Measurements from ENCODE around the gene C4orf17. TPM values are rescaled to one million over a fixed set of nuclear protein-coding genes. Genes with fewer than 3 reads are reported as not detected.
"Not testable (repeated sequence)": the region's sequence is repeated elsewhere in the genome, so short reads cannot be mapped to it uniquely, and the experiment has no call there.

C4orf17 gene
- not detected for total RNA-seq

DNA sequence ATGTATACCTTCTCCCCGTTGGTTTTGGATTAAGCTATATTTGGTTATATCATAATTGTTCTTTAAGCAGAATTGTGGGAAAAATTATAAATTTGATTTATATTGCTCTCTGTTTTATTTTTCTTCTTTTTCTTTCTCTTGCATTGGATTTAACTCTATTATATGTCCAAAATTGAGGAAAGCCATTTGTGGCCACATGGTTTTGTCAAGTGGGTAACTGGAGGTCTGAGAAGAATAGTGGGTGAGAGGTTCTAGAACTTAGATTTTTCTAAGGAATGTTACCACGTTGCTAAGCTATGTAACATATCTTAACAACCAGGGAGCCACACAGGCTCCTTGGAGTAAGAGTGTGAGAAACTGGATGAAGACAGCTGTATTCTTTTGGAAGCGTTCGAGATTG is at the start of gene C4orf17:
Gene C4orf17 (plus strand): TSS at position 301 of the 400 bp plus-strand sequence. CDS start 2,061 bp downstream, outside the sequence.
- Mint-ChIP-seq H3K27ac (no peak within 1 kb of the TSS), H3K9me3 (peaks cover 2% of the 10 kb centered on the region)
- POLR2A ChIA-PET, result no interaction called here

DNA sequence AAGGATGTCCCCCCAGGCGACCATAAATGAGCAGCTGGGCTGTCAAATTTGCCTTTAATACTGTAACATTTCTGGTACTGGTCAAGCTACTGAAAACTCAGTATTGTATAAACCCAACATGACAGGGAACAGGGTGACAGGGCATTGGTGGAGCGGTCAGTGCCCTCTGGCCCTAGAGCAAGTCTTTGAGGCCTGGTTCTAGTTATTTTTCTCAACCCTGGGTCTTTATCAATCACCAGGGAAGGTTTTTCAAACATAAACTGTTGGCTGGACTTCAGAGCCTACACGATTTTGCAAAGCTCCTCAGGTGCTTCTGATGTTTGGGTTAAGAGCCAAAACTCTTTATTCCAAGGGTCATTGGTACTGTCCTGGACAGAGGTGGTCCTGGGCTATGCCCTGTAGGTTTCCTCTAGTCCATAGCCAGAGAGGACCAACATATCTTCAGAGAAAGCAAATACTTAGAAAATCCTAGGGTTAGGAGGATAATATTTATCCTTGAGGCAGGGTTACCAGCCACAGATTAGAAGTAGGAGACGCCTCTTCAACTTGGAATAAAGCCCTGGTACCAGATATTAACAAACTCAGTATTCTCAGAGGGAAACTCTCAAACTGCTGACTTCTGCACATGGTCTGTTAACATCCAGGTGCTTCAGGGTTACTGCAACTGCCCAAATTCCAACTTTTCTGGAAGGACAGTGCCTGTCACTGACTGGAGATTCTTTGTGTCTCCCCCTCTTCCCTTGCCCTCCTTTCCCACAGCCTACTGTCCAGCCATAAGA is 49.0 kb upstream of the C4orf17 start:
- Mint-ChIP-seq H3K27ac (no peak overlapping the region), H3K36me3 (ENCODE audit: low read depth) (no peaks in the 10 kb centered on the region), H3K4me3 (no peak overlapping the region), H3K4me1 (no peaks in the 10 kb centered on the region), H3K9me3 (no peaks in the 10 kb centered on the region), H3K27me3 (peaks cover 21% of the 10 kb centered on the region)
- POLR2A ChIA-PET, result no interaction called here
- no peak for DNase-seq
- CTCF ChIA-PET, result interaction anchor here (1.1 kb wide), 1 partner anchor 466 kb away, joined by 3 read pairs; the partner anchor contains the start of gene METAP1

More for the DNA sequence above, at the start of gene C4orf17:
- no peaks in the 10 kb centered on the region for H3K27me3 Mint-ChIP-seq
- peaks cover 1% of the 10 kb centered on the region for H3K36me3 Mint-ChIP-seq (ENCODE audit: low read depth)
- H3K4me3 Mint-ChIP-seq, result no peak within 1 kb of the TSS
- DNase-seq, result no peak
- peaks cover 31% of the 10 kb centered on the region for H3K4me1 Mint-ChIP-seq
- CTCF ChIA-PET, result interaction anchor here (0.5 to 1.5 kb wide), 2 partner anchors 9 to 1298 kb away, joined by 3 read pairs; no protein-coding TSS in a partner anchor

- DNase-seq, result peak; percentile 51
- no peak overlapping the region for H3K4me3 Mint-ChIP-seq
- no peaks in the 10 kb centered on the region for H3K36me3 Mint-ChIP-seq (ENCODE audit: low read depth)
- CTCF ChIA-PET, result interaction anchor here (0.7 to 1.7 kb wide), 5 partner anchors 8 to 468 kb away, joined by 3 to 4 read pairs (median 3); partner anchors contain the start of gene METAP1
- no peaks in the 10 kb centered on the region for H3K9me3 Mint-ChIP-seq
- no peak overlapping the region for H3K27ac Mint-ChIP-seq
- POLR2A ChIA-PET, result no interaction called here
- H3K27me3 Mint-ChIP-seq, result peaks cover 21% of the 10 kb centered on the region
- H3K4me1 Mint-ChIP-seq, result no peaks in the 10 kb centered on the region
Measured at GRCh38 chr4:99462875-99463464, 47.9 kb upstream of the C4orf17 start.

DNA sequence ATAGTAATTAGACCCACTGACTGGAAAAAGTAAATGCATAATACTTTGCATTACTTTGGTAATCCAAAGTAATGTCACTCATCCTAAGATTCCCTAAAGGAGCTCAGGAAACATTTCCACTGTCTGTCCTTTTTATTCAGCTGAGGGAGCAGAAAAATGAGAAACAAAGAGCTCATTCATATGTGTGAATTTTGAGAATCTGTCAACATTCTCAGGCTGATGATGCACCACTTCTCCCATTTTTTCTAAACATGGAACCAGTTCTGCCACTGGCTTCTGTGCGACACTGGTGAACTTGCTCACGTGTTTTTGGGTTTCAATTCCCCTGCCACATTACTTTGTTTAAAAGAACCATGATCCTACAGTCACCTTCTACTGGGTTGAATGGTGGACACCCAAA is 47.3 kb upstream of the C4orf17 start:
- peaks cover 21% of the 10 kb centered on the region for H3K27me3 Mint-ChIP-seq

DNA sequence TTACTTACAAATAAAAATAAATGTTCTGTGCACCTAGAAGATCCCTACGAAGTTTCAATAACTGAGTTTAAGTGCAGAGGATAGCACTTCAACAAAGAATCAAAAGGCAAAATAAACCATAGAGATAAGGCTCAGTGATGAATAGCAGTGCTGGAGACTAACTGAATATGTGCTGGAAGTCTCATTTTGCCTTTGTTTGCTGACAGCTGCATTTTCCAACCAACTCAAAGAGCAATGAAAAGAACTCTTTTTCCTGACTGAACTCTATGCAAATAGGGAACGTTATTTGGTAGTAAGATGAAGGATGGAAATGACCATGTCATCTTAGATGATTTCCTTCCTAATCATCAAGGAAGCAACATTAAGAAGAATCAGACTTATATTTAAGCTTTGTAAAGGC is 42.9 kb upstream of the C4orf17 start:
- Mint-ChIP-seq H3K36me3 (ENCODE audit: low read depth) (no peaks in the 10 kb centered on the region), H3K9me3 (no peaks in the 10 kb centered on the region), H3K4me1 (no peaks in the 10 kb centered on the region), H3K4me3 (no peak overlapping the region), H3K27ac (no peak overlapping the region), H3K27me3 (peaks cover 16% of the 10 kb centered on the region)
- POLR2A ChIA-PET, result no interaction called here
- CTCF ChIA-PET, result no interaction called here
- DNase-seq, result no peak

More for the DNA sequence above, 47.3 kb upstream of the C4orf17 start:
- Mint-ChIP-seq H3K36me3 (ENCODE audit: low read depth) (no peaks in the 10 kb centered on the region), H3K27ac (no peak overlapping the region), H3K4me1 (no peaks in the 10 kb centered on the region), H3K4me3 (no peak overlapping the region), H3K9me3 (no peaks in the 10 kb centered on the region)
- ChIA-PET POLR2A (no interaction called here), CTCF (interaction anchor here (1.1 to 1.7 kb wide), 4 partner anchors 8 to 53 kb away, joined by 3 to 4 read pairs (median 4); no protein-coding TSS in a partner anchor)
- no peak for DNase-seq

DNA sequence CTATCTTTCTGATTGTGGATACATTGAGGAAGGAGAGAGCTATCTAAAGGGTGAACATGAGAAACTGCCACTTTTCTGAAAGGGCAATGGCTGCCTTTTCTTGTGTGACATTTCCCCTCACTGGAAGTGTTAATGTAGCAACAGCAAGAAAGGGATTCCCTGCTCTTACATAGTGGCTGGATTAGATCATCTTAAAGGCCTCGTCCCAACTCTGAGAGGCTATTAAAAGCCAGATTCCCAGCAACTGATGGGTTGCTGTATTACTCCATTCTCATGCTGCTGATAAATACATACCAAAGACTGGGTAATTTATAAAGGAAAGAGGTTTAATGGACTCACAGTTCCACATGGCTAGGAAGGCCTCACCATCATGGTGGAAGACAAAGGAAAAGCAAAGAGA is 41.9 kb upstream of the C4orf17 start:
- ChIA-PET CTCF (interaction anchor here (1.0 kb wide), 1 partner anchor 10 kb away, joined by 3 read pairs; no protein-coding TSS in a partner anchor), POLR2A (no interaction called here)
- Mint-ChIP-seq H3K9me3 (no peaks in the 10 kb centered on the region), H3K4me1 (no peaks in the 10 kb centered on the region), H3K27me3 (peaks cover 12% of the 10 kb centered on the region), H3K36me3 (ENCODE audit: low read depth) (no peaks in the 10 kb centered on the region), H3K4me3 (no peak overlapping the region), H3K27ac (no peak overlapping the region)
- DNase-seq, result no peak

- no peak overlapping the region for H3K27ac Mint-ChIP-seq
- no peak for DNase-seq
- ChIA-PET POLR2A (no interaction called here), CTCF (interaction anchor here (0.9 to 1.2 kb wide), 3 partner anchors 8 to 31 kb away, joined by 3 read pairs; no protein-coding TSS in a partner anchor)
- H3K36me3 Mint-ChIP-seq (ENCODE audit: low read depth), result no peaks in the 10 kb centered on the region
- no peaks in the 10 kb centered on the region for H3K9me3 Mint-ChIP-seq
- no peak overlapping the region for H3K4me3 Mint-ChIP-seq
- peaks cover 2% of the 10 kb centered on the region for H3K27me3 Mint-ChIP-seq
- H3K4me1 Mint-ChIP-seq, result no peaks in the 10 kb centered on the region
Measured at GRCh38 chr4:99471349-99471748, 39.5 kb upstream of the C4orf17 start.

GRCh38 chr4:99471896-99472295 is 38.9 kb upstream of the C4orf17 start:
- peaks cover 2% of the 10 kb centered on the region for H3K27me3 Mint-ChIP-seq
- no peaks in the 10 kb centered on the region for H3K4me1 Mint-ChIP-seq
- H3K4me3 Mint-ChIP-seq, result no peak overlapping the region
- DNase-seq, result no peak
- H3K36me3 Mint-ChIP-seq (ENCODE audit: low read depth), result no peaks in the 10 kb centered on the region
- H3K9me3 Mint-ChIP-seq, result no peaks in the 10 kb centered on the region
- CTCF ChIA-PET, result interaction anchor here (0.9 to 1.0 kb wide), 2 partner anchors 9 to 11 kb away, joined by 3 read pairs; no protein-coding TSS in a partner anchor
- H3K27ac Mint-ChIP-seq, result no peak overlapping the region
- POLR2A ChIA-PET, result no interaction called here

GRCh38 chr4:99473131-99473530 is 37.7 kb upstream of the C4orf17 start:
- DNase-seq, result no peak
- CTCF ChIA-PET, result no interaction called here
- Mint-ChIP-seq H3K27me3 (no peaks in the 10 kb centered on the region), H3K4me1 (no peaks in the 10 kb centered on the region), H3K4me3 (no peak overlapping the region), H3K36me3 (ENCODE audit: low read depth) (no peaks in the 10 kb centered on the region), H3K27ac (no peak overlapping the region), H3K9me3 (no peaks in the 10 kb centered on the region)
- POLR2A ChIA-PET, result interaction anchor here (0.6 kb wide), 1 partner anchor 402 kb away, joined by 3 read pairs; no protein-coding TSS in a partner anchor

GRCh38 chr4:99483636-99484035 is 27.2 kb upstream of the C4orf17 start:
- CTCF ChIA-PET, result interaction anchor here (1.3 kb wide), 1 partner anchor 12 kb away, joined by 3 read pairs; no protein-coding TSS in a partner anchor
- Mint-ChIP-seq H3K4me3 (no peak overlapping the region), H3K36me3 (ENCODE audit: low read depth) (no peaks in the 10 kb centered on the region), H3K4me1 (no peaks in the 10 kb centered on the region), H3K27me3 (no peaks in the 10 kb centered on the region), H3K9me3 (peaks cover 21% of the 10 kb centered on the region), H3K27ac (no peak overlapping the region)
- POLR2A ChIA-PET, result no interaction called here
- DNase-seq, result no peak

- CTCF ChIA-PET, result no interaction called here
- Mint-ChIP-seq H3K9me3 (peaks cover 24% of the 10 kb centered on the region), H3K4me1 (no peaks in the 10 kb centered on the region), H3K27ac (no peak overlapping the region), H3K4me3 (no peak overlapping the region), H3K27me3 (no peaks in the 10 kb centered on the region), H3K36me3 (ENCODE audit: low read depth) (no peaks in the 10 kb centered on the region)
- POLR2A ChIA-PET, result no interaction called here
- DNase-seq, result no peak
Measured at GRCh38 chr4:99485212-99485611, 25.6 kb upstream of the C4orf17 start.

GRCh38 chr4:99486648-99487047 is 24.2 kb upstream of the C4orf17 start:
- POLR2A ChIA-PET; H3K4me3 Mint-ChIP-seq; H3K27ac Mint-ChIP-seq; DNase-seq; H3K27me3 Mint-ChIP-seq; H3K36me3 Mint-ChIP-seq (ENCODE audit: low read depth); H3K4me1 Mint-ChIP-seq: not testable (repeated sequence)
- CTCF ChIA-PET, result interaction anchor here (0.8 to 2.0 kb wide), 2 partner anchors 10 to 19 kb away, joined by 3 to 4 read pairs; no protein-coding TSS in a partner anchor
- peaks cover 26% of the 10 kb centered on the region for H3K9me3 Mint-ChIP-seq

DNA sequence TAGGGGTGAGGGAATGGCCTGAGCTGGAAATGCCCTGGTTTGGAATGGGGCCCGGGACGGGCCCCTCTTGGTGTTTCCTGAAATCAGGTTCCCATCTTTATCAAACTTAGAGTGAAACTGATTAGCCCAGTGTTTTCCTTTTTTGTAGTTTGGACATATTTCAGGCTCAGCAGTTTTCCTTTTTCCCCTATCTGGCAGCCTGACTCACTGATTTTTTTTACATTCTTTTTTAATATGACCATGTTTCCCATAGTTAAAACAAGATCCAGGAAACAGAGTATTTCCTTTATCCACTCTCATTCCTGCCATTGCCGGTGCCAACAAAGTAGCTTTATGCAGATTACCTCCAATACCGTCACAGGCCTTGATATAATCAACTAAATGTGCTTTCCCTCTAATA is 20.5 kb upstream of the C4orf17 start:
- CTCF ChIA-PET, result no interaction called here
- POLR2A ChIA-PET, result interaction anchor here (0.6 kb wide), 1 partner anchor 845 kb away, joined by 3 read pairs; no protein-coding TSS in a partner anchor
- no peaks in the 10 kb centered on the region for H3K27me3 Mint-ChIP-seq
- no peak overlapping the region for H3K4me3 Mint-ChIP-seq
- H3K36me3 Mint-ChIP-seq (ENCODE audit: low read depth), result no peaks in the 10 kb centered on the region
- H3K27ac Mint-ChIP-seq, result no peak overlapping the region
- DNase-seq, result no peak
- no peaks in the 10 kb centered on the region for H3K4me1 Mint-ChIP-seq
- peaks cover 31% of the 10 kb centered on the region for H3K9me3 Mint-ChIP-seq

Measured in activated CD4-positive, alpha-beta T cell treated with anti-CD3 and anti-CD28 coated beads, Interleukin-2, amount 10 ng/mL, durations not matched to agents 7 days and 5 days (primary cell).